ENCODE data around the gene EXPH5. TPM values are rescaled to one million over a fixed set of nuclear protein-coding genes. Genes with fewer than 3 reads are reported as not detected.

The EXPH5 gene
- total and polyA plus RNA-seq, 2 experiments from 2014 or later = not detected

DNA sequence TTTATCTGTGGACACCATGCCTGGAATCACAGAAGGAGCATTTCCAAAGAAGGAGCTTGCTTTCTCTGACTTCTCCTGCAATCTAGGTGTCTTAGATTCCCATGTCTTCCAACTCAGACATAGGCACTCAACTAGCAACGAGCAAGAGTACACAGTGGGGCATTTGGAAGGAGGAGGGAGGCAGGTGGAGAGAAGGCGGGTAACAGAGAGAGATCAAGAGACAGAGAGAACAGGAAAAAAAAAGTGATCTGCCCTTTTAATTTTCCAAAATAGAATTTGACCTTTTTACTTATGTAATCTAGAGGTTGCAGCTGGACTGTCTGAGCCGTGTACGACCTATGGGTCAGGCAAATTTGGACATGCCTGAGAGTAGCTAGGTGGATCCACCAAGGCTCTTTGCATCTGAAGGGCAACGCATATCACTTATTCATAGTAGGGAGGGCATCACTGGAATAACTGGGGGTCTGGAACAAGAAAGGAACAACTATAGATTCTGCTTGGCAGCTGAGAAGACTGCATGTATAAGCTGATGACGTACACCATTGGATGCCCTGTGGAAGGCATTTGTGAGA lies 58.1 kb downstream of the EXPH5 start:
- Histone ChIP-seq H3K9me2 (ENCODE audit: insufficient read depth) (no peaks in the 10 kb centered on the region), H3F3A (ENCODE audit: insufficient read depth) (no peaks in the 10 kb centered on the region), H3K9ac (no peak overlapping the region), H3K4me2 (ENCODE audit: unreplicated experiment) (no peak overlapping the region), H3K4me1 (ENCODE audit: insufficient read depth) (no peaks in the 10 kb centered on the region), H3K36me3 (ENCODE audit: low read depth) (no peaks in the 10 kb centered on the region), H3K9me3 (ENCODE audit: low read depth) (no peaks in the 10 kb centered on the region), H3K79me2 (ENCODE audit: insufficient read depth) (no peaks in the 10 kb centered on the region), H3K27me3 (replicated peaks; ENCODE audit: insufficient read depth) (peaks cover 14% of the 10 kb centered on the region), H4K20me1 (ENCODE audit: insufficient read depth) (no peaks in the 10 kb centered on the region), H3K4me3 (no peak overlapping the region), H2AFZ (no peak overlapping the region), H3K27ac (no peak overlapping the region)
- DNase-seq = no peak
- no peak for TF ChIP-seq EZH2phosphoT487 (IDR thresholded peaks at IDR 0.05; ENCODE audit: insufficient read depth, low read depth)
- no peak for TF ChIP-seq EZH2 (IDR thresholded peaks at IDR 0.05; ENCODE audit: insufficient read depth, poor library complexity, severe bottlenecking)
- in situ Hi-C loops (cut with MboI) = no loop called here
- WGBS, 2 experiments (ENCODE audit: low coverage in 1 of 2, low lambda C conversion rate in 2 of 2, missing lambda C conversion rate in 2 of 2) = 60 to 62% methylated on average over 6 of the region's 6 CpGs

DNA sequence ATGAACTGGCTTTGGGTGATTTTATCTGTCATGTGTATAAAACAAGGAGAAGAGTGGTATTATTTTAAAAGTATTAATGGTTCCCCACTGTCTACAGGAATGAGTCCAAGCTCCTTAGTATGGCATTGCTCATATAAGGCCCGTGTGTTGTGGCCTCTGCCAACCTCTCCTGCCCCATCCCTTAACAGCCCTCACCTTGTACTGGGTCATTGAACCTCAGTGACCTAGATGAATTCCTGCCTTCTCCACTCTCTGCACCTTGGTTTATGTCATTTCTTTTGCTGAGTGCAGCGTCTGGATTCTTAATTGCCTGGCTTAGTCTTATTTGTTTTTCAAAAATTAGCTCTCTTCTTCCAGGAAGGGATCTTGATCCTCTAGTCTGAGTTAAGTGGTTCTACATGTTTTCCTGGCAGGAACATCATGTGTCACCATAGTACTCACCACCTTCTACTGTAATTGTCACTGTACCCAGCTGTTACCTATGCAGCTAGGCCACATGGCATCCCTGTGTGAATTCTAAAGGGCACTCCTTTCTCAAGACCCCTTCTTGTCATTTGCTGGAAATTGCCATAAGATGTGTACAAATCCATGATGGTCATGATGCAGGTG lies 59.2 kb downstream of the EXPH5 start:
- Histone ChIP-seq H3K4me1 (ENCODE audit: insufficient read depth) (no peaks in the 10 kb centered on the region), H3K4me3 (no peak overlapping the region), H3K36me3 (ENCODE audit: low read depth) (no peaks in the 10 kb centered on the region), H3K79me2 (ENCODE audit: insufficient read depth) (no peaks in the 10 kb centered on the region), H2AFZ (no peak overlapping the region), H4K20me1 (ENCODE audit: insufficient read depth) (no peaks in the 10 kb centered on the region), H3K4me2 (ENCODE audit: unreplicated experiment) (no peak overlapping the region), H3F3A (ENCODE audit: insufficient read depth) (no peaks in the 10 kb centered on the region), H3K9ac (no peak overlapping the region), H3K27ac (no peak overlapping the region), H3K27me3 (replicated peaks; ENCODE audit: insufficient read depth) (peaks cover 11% of the 10 kb centered on the region), H3K9me3 (ENCODE audit: low read depth) (no peaks in the 10 kb centered on the region), H3K9me2 (ENCODE audit: insufficient read depth) (no peaks in the 10 kb centered on the region)
- in situ Hi-C loops (cut with MboI) = no loop called here
- 64 to 66% methylated on average over 2 of the region's 2 CpGs for WGBS, 2 experiments (ENCODE audit: low coverage in 1 of 2, low lambda C conversion rate in 2 of 2, missing lambda C conversion rate in 2 of 2)
- TF ChIP-seq EZH2 (IDR thresholded peaks at IDR 0.05; ENCODE audit: insufficient read depth, poor library complexity, severe bottlenecking) (no peak), EZH2phosphoT487 (IDR thresholded peaks at IDR 0.05; ENCODE audit: insufficient read depth, low read depth) (no peak)
- DNase-seq = no peak

DNA sequence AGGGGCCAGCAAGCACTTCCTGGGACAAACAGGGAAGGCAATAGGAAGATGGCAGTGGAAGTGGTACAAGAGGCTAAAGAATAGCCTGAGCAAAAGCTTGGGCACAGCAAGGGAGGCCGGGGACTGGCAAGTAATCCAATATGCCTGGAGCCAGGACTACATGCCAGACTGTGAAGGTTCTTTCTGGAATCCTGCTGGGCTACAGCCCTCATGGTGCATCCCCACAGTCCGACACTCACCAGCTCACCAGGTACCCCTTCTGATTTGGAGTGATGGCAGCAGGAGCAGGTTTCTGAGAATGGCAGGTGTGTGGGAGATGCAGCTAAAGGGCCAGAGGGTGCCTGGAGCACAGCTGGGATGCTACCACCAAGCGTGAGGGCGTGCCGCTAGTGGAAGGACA lies 63.1 kb downstream of the EXPH5 start:
- TF ChIP-seq EZH2phosphoT487 (IDR thresholded peaks at IDR 0.05; ENCODE audit: insufficient read depth, low read depth) (no peak), EZH2 (IDR thresholded peaks at IDR 0.05; ENCODE audit: insufficient read depth, poor library complexity, severe bottlenecking) (no peak)
- WGBS, 2 experiments (ENCODE audit: low coverage in 1 of 2, low lambda C conversion rate in 2 of 2, missing lambda C conversion rate in 2 of 2) = 82 to 90% methylated on average over 5 of the region's 5 CpGs
- no peaks in the 10 kb centered on the region for H3K79me2 ChIP-seq (ENCODE audit: insufficient read depth)

DNA sequence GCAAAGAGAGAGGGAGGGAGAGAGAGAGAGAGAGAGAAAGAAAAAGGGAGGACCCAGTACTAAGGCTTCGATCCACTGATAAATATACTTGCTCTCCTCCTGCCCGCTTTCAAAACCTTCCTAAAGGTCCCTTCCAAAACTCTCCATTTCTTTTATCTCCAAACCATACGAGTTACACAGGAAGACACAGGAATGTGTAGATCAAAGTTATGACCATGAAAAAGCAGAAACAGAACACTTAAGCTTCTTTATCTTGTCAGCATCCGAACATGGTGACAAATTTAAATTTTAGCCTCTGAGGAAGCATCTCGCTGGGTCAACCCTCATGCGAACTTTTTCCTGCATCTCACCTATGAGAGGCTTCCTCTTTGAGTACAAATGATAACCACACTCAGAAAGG lies 66.2 kb downstream of the EXPH5 start:
- Histone ChIP-seq H3K9me3 (ENCODE audit: low read depth) (no peaks in the 10 kb centered on the region), H3K4me2 (ENCODE audit: unreplicated experiment) (no peak overlapping the region), H3K9me2 (ENCODE audit: insufficient read depth) (no peaks in the 10 kb centered on the region), H3K27me3 (replicated peaks; ENCODE audit: insufficient read depth) (no peaks in the 10 kb centered on the region; the same call in none of the 2 replicates), H3K27ac (no peak overlapping the region), H3K36me3 (ENCODE audit: low read depth) (no peaks in the 10 kb centered on the region), H3K9ac (no peak overlapping the region), H3K4me1 (ENCODE audit: insufficient read depth) (no peaks in the 10 kb centered on the region), H3K4me3 (no peak overlapping the region), H2AFZ (no peak overlapping the region), H4K20me1 (ENCODE audit: insufficient read depth) (no peaks in the 10 kb centered on the region), H3K79me2 (ENCODE audit: insufficient read depth) (no peaks in the 10 kb centered on the region), H3F3A (ENCODE audit: insufficient read depth) (no peaks in the 10 kb centered on the region)
- 70% methylated on average over 6 of the region's 6 CpGs for WGBS, 2 experiments (ENCODE audit: low coverage in 1 of 2, low lambda C conversion rate in 2 of 2, missing lambda C conversion rate in 2 of 2)
- in situ Hi-C loops (cut with MboI) = no loop called here
- TF ChIP-seq EZH2phosphoT487 (IDR thresholded peaks at IDR 0.05; ENCODE audit: insufficient read depth, low read depth) (no peak), EZH2 (IDR thresholded peaks at IDR 0.05; ENCODE audit: insufficient read depth, poor library complexity, severe bottlenecking) (no peak)
- DNase-seq = no peak

More for the DNA sequence above, 63.1 kb downstream of the EXPH5 start:
- Histone ChIP-seq H3F3A (ENCODE audit: insufficient read depth) (no peaks in the 10 kb centered on the region), H3K4me3 (no peak overlapping the region), H3K36me3 (ENCODE audit: low read depth) (no peaks in the 10 kb centered on the region), H3K4me1 (ENCODE audit: insufficient read depth) (no peaks in the 10 kb centered on the region), H3K4me2 (ENCODE audit: unreplicated experiment) (no peak overlapping the region), H3K9me2 (ENCODE audit: insufficient read depth) (no peaks in the 10 kb centered on the region), H3K9me3 (ENCODE audit: low read depth) (no peaks in the 10 kb centered on the region), H4K20me1 (ENCODE audit: insufficient read depth) (no peaks in the 10 kb centered on the region), H3K9ac (no peak overlapping the region), H3K27ac (no peak overlapping the region), H3K27me3 (replicated peaks; ENCODE audit: insufficient read depth) (no peaks in the 10 kb centered on the region; the same call in none of the 2 replicates), H2AFZ (no peak overlapping the region)
- in situ Hi-C loops (cut with MboI) = no loop called here
- no peak for DNase-seq
